HEK293 (cell line): Measurements from ENCODE around the gene C3AR1.

ENCODE experiments used
- BCL11A ChIP-seq: fragments of 450-650 bp; formaldehyde crosslinking; IDR thresholded peaks from 2 replicates; pipeline ENCODE4 v1.5.1; 2016; ENCODE audit warnings: low read depth, missing biosample characterization, missing genetic modification characterization
- GLIS2 ChIP-seq: fragments of 450-650 bp; formaldehyde crosslinking; IDR thresholded peaks from 2 replicates; pipeline ENCODE4 v1.5.1; 2016; ENCODE audit warnings: missing biosample characterization, missing genetic modification characterization
- HOXA7 ChIP-seq: sonication (generic); formaldehyde crosslinking; IDR thresholded peaks from 2 replicates; pipeline ENCODE4 v1.8.1; 2022; ENCODE audit warnings: missing genetic modification reagents, borderline replicate concordance
- INSM2 ChIP-seq: fragments of 450-650 bp; formaldehyde crosslinking; IDR thresholded peaks from 2 replicates; pipeline ENCODE4 v1.5.1; 2016; ENCODE audit warnings: missing biosample characterization, missing genetic modification characterization
- KLF7 ChIP-seq: fragments of 450-650 bp; formaldehyde crosslinking; IDR thresholded peaks from 2 replicates; pipeline ENCODE4 v1.5.1; 2016; ENCODE audit warnings: missing biosample characterization, missing genetic modification characterization, borderline replicate concordance
- KLF9 ChIP-seq: fragments of 450-650 bp; formaldehyde crosslinking; IDR thresholded peaks from 2 replicates; pipeline ENCODE4 v1.5.1; 2016; ENCODE audit warnings: missing biosample characterization, missing genetic modification characterization, low read depth
- MEIS1 ChIP-seq: sonication (generic); formaldehyde crosslinking; IDR thresholded peaks from 2 replicates; pipeline ENCODE4 v1.8.1; 2022; ENCODE audit warnings: missing genetic modification reagents, mild to moderate bottlenecking, borderline replicate concordance
- OVOL3 ChIP-seq: fragments of 450-650 bp; formaldehyde crosslinking; IDR thresholded peaks from 2 replicates; pipeline ENCODE4 v1.5.1; 2016; ENCODE audit warnings: missing biosample characterization, missing genetic modification characterization
- PRDM2 ChIP-seq: fragments of 450-650 bp; formaldehyde crosslinking; IDR thresholded peaks from 2 replicates; pipeline ENCODE4 v1.5.1; 2016; ENCODE audit warnings: missing biosample characterization, missing genetic modification characterization, borderline replicate concordance
- RBAK ChIP-seq: fragments of 450-650 bp; formaldehyde crosslinking; IDR thresholded peaks from 2 replicates; pipeline ENCODE4 v1.5.1; 2016; ENCODE audit warnings: missing biosample characterization, missing genetic modification characterization
- SP7 ChIP-seq: fragments of 450-650 bp; formaldehyde crosslinking; IDR thresholded peaks from 2 replicates; pipeline ENCODE4 v1.5.1; 2016; ENCODE audit warnings: missing biosample characterization, missing genetic modification characterization
- YY1 ChIP-seq: fragments of 450-650 bp; formaldehyde crosslinking; IDR thresholded peaks from 2 replicates; pipeline ENCODE4 v1.5.1; 2018; ENCODE audit warnings: missing biosample characterization, missing genetic modification characterization
- ZBTB1 ChIP-seq: fragments of 450-650 bp; formaldehyde crosslinking; IDR thresholded peaks from 2 replicates; pipeline ENCODE4 v1.5.1; 2016; ENCODE audit warnings: missing biosample characterization, missing genetic modification characterization
- ZBTB20 ChIP-seq: fragments of 450-650 bp; formaldehyde crosslinking; IDR thresholded peaks from 2 replicates; pipeline ENCODE4 v1.5.1; 2016; ENCODE audit warnings: missing biosample characterization, missing genetic modification characterization
- ZNF10 ChIP-seq: fragments of 450-650 bp; formaldehyde crosslinking; IDR thresholded peaks from 2 replicates; pipeline ENCODE4 v1.5.1; 2017; ENCODE audit warnings: missing biosample characterization, missing genetic modification characterization
- ZNF112 ChIP-seq: fragments of 450-650 bp; formaldehyde crosslinking; IDR thresholded peaks from 2 replicates; pipeline ENCODE4 v1.5.0; 2017; ENCODE audit warnings: missing biosample characterization, missing genetic modification characterization
- ZNF138 ChIP-seq: fragments of 450-650 bp; formaldehyde crosslinking; IDR thresholded peaks from 2 replicates; pipeline ENCODE4 v1.5.1; 2016; ENCODE audit warnings: missing biosample characterization, missing genetic modification characterization, borderline replicate concordance
- ZNF146 ChIP-seq: fragments of 450-650 bp; formaldehyde crosslinking; IDR thresholded peaks from 2 replicates; pipeline ENCODE4 v1.5.1; 2016; ENCODE audit warnings: missing biosample characterization, missing genetic modification characterization
- ZNF157 ChIP-seq: fragments of 450-650 bp; formaldehyde crosslinking; IDR thresholded peaks from 2 replicates; pipeline ENCODE4 v1.5.1; 2016; ENCODE audit warnings: missing biosample characterization, missing genetic modification characterization
- ZNF175 ChIP-seq: fragments of 450-650 bp; formaldehyde crosslinking; IDR thresholded peaks from 2 replicates; pipeline ENCODE4 v1.5.1; 2016; ENCODE audit warnings: missing biosample characterization, missing genetic modification characterization
- ZNF223 ChIP-seq: fragments of 450-650 bp; formaldehyde crosslinking; IDR thresholded peaks from 2 replicates; pipeline ENCODE4 v1.5.1; 2016; ENCODE audit warnings: missing biosample characterization, missing genetic modification characterization
- ZNF23 ChIP-seq: fragments of 450-650 bp; formaldehyde crosslinking; IDR thresholded peaks from 2 replicates; pipeline ENCODE4 v1.5.1; 2016; ENCODE audit warnings: missing biosample characterization, missing genetic modification characterization, borderline replicate concordance
- ZNF335 ChIP-seq: fragments of 450-650 bp; formaldehyde crosslinking; conservative IDR thresholded peaks from 2 replicates; pipeline ENCODE4 v1.5.1; 2016; ENCODE audit warnings: missing biosample characterization, missing genetic modification characterization
- ZNF548 ChIP-seq: fragments of 450-650 bp; formaldehyde crosslinking; IDR thresholded peaks from 2 replicates; pipeline ENCODE4 v1.5.1; 2016; ENCODE audit warnings: missing biosample characterization, missing genetic modification characterization
- ZNF558 ChIP-seq: fragments of 450-650 bp; formaldehyde crosslinking; IDR thresholded peaks from 2 replicates; pipeline ENCODE4 v1.5.1; 2016; ENCODE audit warnings: missing biosample characterization, missing genetic modification characterization
- ZNF624 ChIP-seq: fragments of 450-650 bp; formaldehyde crosslinking; IDR thresholded peaks from 2 replicates; pipeline ENCODE4 v1.5.1; 2017; ENCODE audit warnings: missing biosample characterization, missing genetic modification characterization
- ZNF660 ChIP-seq: fragments of 450-650 bp; IDR thresholded peaks from 2 replicates; pipeline ENCODE4 v1.5.1; 2018; ENCODE audit warnings: missing biosample characterization, mild to moderate bottlenecking, missing genetic modification characterization
- ZNF777 ChIP-seq: fragments of 450-650 bp; formaldehyde crosslinking; IDR thresholded peaks from 2 replicates; pipeline ENCODE4 v1.5.1; 2017; ENCODE audit warnings: missing biosample characterization, missing genetic modification characterization, borderline replicate concordance
- ZNF837 ChIP-seq: fragments of 450-650 bp; formaldehyde crosslinking; IDR thresholded peaks from 2 replicates; pipeline ENCODE4 v1.5.1; 2016; ENCODE audit warnings: missing biosample characterization, missing genetic modification characterization
- TF ChIP-seq, protein P1 (sequence below): fragments of 450-650 bp; formaldehyde crosslinking; IDR thresholded peaks from 2 replicates; pipeline ENCODE4; 2016; ENCODE audit warnings: missing biosample characterization, missing genetic modification characterization
- TF ChIP-seq, protein P2 (sequence below): fragments of 450-650 bp; formaldehyde crosslinking; IDR thresholded peaks from 2 replicates; pipeline ENCODE4 v1.5.1; 2016; ENCODE audit warnings: missing biosample characterization, missing genetic modification characterization

C3AR1 gene

GRCh38 chr12:8032242-8033152 lies 33.7 kb downstream of the C3AR1 start, which contains the start of gene FOXJ2 (continued):
- TF ChIP-seq ZNF10 (tag by site-specific recombination) (0 out of 2 replicates have a peak, but pooled peaks have one; percentile 37), KLF9 (tag by site-specific recombination) (no peak), ZNF138 (tag by site-specific recombination) (no peak), INSM2 (no peak), ZNF548 (tag by site-specific recombination) (no peak), OVOL3 (tag by site-specific recombination) (0 out of 2 replicates have a peak, but pooled peaks have one; percentile 25), ZNF175 (no peak), MEIS1 (no peak), PRDM2 (0 out of 2 replicates have a peak, but pooled peaks have one; percentile 26), BCL11A (tag by site-specific recombination) (no peak), ZNF157 (no peak), ZNF146 (tag by site-specific recombination) (no peak), HOXA7 (CRISPR knock-in tag) (no peak), RBAK (tag by site-specific recombination) (no peak), ZBTB1 (tag by site-specific recombination) (no peak), ZNF624 (tag by site-specific recombination) (no peak), ZNF660 (tag by site-specific recombination) (no peak), ZNF23 (no peak), ZNF777 (tag by site-specific recombination) (0 out of 2 replicates have a peak, but pooled peaks have one; percentile 63), ZNF223 (no peak), ZBTB20 (peak; percentile 92), GLIS2 (tag by site-specific recombination) (peak; percentile 81), ZNF837 (tag by site-specific recombination) (no peak), YY1 (0 out of 2 replicates have a peak, but pooled peaks have one; percentile 10), ZNF558 (tag by site-specific recombination) (no peak), SP7 (tag by site-specific recombination) (no peak; the same call in 1 of the 2 replicates), ZNF335 (tag by site-specific recombination) (peak; percentile 95), KLF7 (tag by site-specific recombination) (no peak), ZNF112 (no peak)
- TF ChIP-seq, protein P1, sequence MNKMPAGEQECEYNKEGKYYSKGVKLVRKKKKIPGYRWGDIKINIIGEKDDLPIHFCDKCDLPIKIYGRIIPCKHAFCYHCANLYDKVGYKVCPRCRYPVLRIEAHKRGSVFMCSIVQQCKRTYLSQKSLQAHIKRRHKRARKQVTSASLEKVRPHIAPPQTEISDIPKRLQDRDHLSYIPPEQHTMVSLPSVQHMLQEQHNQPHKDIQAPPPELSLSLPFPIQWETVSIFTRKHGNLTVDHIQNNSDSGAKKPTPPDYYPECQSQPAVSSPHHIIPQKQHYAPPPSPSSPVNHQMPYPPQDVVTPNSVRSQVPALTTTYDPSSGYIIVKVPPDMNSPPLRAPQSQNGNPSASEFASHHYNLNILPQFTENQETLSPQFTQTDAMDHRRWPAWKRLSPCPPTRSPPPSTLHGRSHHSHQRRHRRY (tag by site-specific recombination), result no peak
- TF ChIP-seq, protein P2, sequence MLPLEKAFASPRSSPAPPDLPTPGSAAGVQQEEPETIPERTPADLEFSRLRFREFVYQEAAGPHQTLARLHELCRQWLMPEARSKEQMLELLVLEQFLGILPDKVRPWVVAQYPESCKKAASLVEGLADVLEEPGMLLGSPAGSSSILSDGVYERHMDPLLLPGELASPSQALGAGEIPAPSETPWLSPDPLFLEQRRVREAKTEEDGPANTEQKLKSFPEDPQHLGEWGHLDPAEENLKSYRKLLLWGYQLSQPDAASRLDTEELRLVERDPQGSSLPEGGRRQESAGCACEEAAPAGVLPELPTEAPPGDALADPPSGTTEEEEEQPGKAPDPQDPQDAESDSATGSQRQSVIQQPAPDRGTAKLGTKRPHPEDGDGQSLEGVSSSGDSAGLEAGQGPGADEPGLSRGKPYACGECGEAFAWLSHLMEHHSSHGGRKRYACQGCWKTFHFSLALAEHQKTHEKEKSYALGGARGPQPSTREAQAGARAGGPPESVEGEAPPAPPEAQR, result no peak
